ENCODE measurements around the gene NFATC4.
A peak's percentile ranks its signal among the peaks of the same experiment; 100 is the strongest.

NFATC4 gene

DNA sequence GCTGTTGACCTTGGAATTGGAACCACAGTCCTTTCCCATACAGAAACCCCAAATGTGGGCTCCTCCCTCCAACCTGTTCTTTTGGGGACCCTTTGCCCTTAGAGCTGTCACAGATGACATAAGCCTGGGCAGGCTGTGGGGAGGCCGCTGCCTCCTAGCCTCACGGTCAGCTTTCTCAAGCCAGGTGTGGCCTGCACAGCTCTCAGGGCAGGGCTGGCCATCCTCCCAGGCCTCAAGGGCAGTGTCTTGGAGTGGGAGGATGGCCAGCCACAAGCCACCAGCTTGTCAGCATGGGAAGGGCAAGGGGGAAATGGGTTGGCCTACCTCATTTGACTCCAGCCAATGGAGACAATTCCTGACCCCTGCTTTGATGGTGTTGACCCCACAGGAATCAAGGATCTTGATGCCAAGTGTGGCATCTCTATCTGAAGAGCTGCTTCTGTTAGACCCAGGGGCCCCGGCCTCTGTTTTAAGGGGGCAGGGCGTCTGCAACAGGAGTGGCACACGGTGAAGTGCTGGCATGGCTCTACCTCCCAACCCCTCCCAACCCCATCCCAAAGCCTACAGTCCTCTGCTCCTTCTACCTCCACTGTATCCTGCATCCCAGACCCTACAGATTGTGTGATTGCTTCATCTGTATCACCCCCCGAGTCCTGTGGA is 50.0 kb downstream of the NFATC4 start:
- no peak for DNase-seq (ENCODE audit: low read depth)
- H3K4me3 ChIP-seq (ENCODE audit: low read length) = no peak overlapping the region
- TF ChIP-seq CTCF (conservative IDR thresholded peaks at IDR 0.05; ENCODE audit: low read length) = no peak

DNA sequence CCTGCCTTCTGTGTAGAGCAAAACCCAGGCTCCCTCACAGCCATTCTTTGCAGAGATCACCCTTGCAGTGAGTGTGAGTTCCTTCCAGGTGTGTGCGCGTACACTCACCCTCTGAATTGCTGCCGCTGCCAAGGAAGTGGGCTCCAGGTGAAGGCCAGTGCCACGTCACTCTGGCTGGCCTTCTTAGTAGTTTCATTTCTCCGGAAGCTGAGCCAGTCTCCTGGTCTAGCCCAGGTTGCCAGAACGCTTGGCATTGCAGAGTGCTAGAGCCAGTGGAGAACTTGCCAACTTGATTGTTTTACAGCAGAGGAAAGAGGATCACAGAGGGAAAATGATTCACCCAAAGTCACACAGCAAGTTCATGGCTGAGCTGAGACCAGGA is 50.5 kb downstream of the NFATC4 start:
- TF ChIP-seq CTCF (conservative IDR thresholded peaks at IDR 0.05; ENCODE audit: low read length) = no peak
- DNase-seq (ENCODE audit: low read depth) = peak; percentile 21
- no peak overlapping the region for H3K4me3 ChIP-seq (ENCODE audit: low read length)

DNA sequence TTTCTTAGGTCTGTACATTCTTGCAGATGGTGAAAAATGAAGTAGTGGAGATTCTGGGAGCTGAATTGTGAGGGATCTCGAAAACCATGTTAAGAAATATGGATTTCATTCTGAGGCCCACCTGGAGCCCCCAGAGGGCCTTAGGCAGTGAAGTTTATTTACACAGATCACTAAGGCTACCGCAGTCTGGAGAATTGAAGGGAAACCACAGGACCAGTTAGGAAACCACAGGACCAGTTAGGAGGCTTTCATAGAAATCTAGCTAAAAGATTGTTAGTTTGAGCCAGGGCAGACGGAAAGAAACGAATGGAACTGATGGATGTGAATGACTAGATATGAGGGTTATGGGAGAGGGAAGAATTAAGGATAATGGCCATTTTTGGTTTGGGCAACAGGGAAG is 54.3 kb downstream of the NFATC4 start:
- DNase-seq (ENCODE audit: low read depth) = no peak
- no peak for TF ChIP-seq CTCF (conservative IDR thresholded peaks at IDR 0.05; ENCODE audit: low read length)
- no peak overlapping the region for H3K4me3 ChIP-seq (ENCODE audit: low read length)

DNA sequence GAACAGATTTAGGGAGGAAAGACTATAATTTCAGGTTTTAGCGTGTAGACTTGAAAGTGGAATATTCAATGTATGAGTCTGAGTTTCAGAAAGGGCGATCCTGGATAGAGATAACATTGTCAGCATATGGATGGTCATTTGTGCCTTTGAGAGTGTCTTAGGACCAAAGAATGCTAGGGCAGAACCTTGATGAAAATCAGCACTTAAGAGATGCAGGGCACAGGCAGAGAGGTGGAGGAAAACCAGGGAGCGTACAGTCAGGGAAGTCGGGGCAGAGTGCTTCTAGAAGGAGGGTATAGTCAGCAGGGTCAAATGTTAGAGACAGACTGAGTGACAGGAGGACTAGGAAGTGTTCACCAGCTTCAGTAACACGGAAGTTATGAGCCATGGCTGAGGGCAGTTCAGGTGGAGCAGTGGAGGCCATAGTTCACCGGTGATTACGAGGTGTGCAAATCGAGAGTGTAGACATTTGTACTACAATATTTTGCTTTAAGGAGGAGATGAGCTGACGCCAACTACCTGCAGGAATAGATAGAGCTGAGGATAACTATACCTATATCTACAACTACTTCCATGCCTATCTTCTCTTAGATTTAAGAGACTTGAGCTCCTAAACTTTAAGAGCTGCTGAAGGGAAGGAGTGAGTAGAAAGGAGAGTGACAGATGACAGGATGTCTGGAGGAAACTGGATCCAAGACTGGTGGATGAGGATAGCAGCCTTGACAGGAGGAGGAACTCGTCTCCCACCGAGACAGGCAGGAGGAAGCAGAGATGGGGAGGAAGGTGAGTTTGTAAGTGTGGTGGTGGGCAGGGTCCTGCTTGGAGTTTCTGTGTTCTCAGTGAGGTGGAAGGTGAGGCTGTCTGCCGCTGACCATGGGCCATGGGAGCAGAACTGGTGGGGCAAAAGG is 55.0 kb downstream of the NFATC4 start:
- H3K4me3 ChIP-seq (ENCODE audit: low read length) = no peak overlapping the region
- TF ChIP-seq CTCF (conservative IDR thresholded peaks at IDR 0.05; ENCODE audit: low read length) = no peak

DNA sequence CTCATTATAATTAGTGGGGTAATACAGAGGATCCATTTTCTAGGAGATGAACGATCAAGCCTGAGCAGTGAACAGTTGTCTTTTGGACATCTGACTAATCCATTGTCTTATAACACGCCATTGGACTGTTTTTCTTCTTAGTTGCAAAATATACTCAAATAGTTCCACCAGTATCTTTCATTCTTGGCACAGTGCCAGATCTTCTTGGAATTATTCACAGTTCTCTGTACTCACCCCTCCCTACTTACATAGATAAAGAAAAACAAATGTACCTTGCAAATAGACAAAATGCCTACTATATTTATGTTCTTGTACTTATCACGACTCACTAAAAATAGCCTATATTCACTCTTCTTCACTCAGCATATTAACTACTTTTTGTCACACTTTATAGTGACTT is 57.7 kb downstream of the NFATC4 start:
- no peak overlapping the region for H3K4me3 ChIP-seq (ENCODE audit: low read length)
- no peak for TF ChIP-seq CTCF (conservative IDR thresholded peaks at IDR 0.05; ENCODE audit: low read length)
- DNase-seq (ENCODE audit: low read depth) = peak; percentile 82

More for the DNA sequence above, 55.0 kb downstream of the NFATC4 start:
- no peak for DNase-seq (ENCODE audit: low read depth)

- no peak for DNase-seq (ENCODE audit: low read depth)
- no peak overlapping the region for H3K4me3 ChIP-seq (ENCODE audit: low read length)
- no peak for TF ChIP-seq CTCF (conservative IDR thresholded peaks at IDR 0.05; ENCODE audit: low read length)
Measured at GRCh38 chr14:24426150-24426911, 58.3 kb downstream of the NFATC4 start.

All from AG10803 (cell line).